Measurements from ENCODE around the gene PANK4. TPM values are rescaled to one million over a fixed set of nuclear protein-coding genes. Genes with fewer than 3 reads are reported as not detected.

The PANK4 gene
- total and polyA plus RNA-seq, 8 donors: 9.7 to 26.4 (median 11.6) TPM

DNA sequence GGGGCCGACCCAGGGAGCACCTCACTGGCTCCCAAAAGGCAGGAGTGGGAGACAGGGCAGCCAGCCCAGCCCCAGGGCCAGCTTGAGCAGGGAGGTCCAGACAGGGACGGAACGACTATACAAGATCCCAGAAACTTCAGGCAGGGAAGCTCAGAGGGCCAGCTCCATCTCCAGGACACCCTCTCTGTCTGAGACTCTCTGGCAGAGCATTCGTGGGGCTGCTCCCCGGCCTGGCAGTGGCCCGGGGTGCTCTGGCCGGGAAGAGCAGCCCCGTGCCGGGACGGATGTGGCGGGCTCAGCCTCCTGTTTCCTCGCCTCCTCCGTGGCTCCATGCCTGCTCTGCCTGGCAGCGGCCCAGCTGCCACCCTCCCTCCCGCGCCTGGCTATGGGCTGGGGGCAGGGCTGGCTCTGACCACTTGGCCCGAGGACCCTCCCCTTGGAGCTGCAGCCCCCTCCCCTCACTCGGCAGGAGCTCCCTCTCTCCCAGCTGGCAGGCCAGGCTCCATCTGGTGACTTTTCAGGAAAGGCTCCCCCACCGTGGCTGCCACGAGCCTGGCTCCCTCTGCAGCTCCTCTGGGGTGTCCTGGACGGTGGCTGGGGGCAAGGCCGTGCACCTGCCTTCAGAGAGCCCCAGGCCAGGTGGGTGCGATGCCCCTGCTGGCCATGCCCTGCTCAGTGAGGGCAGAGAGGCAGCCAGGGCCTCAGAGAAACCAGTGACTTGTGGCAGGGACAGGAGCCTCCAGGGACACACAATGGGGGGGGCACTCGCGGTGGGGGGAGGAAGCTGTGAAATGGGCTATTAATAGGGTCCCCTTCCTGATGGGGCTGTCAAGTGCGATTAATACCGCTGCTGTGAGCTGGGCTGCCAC lies 55.9 kb downstream of the PANK4 start:
- Histone ChIP-seq H3K4me3 (no peak overlapping the region), H3K27me3 (peaks cover 0 to 13% (median 0%) of the 10 kb centered on the region in 4 donors), H3K36me3 (no peaks in the 10 kb centered on the region), H3K27ac (no peak overlapping the region), H3K9me3 (no peaks in the 10 kb centered on the region), H3K4me1 (no peaks in the 10 kb centered on the region)
- TF ChIP-seq, protein P1, sequence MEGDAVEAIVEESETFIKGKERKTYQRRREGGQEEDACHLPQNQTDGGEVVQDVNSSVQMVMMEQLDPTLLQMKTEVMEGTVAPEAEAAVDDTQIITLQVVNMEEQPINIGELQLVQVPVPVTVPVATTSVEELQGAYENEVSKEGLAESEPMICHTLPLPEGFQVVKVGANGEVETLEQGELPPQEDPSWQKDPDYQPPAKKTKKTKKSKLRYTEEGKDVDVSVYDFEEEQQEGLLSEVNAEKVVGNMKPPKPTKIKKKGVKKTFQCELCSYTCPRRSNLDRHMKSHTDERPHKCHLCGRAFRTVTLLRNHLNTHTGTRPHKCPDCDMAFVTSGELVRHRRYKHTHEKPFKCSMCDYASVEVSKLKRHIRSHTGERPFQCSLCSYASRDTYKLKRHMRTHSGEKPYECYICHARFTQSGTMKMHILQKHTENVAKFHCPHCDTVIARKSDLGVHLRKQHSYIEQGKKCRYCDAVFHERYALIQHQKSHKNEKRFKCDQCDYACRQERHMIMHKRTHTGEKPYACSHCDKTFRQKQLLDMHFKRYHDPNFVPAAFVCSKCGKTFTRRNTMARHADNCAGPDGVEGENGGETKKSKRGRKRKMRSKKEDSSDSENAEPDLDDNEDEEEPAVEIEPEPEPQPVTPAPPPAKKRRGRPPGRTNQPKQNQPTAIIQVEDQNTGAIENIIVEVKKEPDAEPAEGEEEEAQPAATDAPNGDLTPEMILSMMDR (IDR thresholded peaks at IDR 0.05): no peak
- FAIRE-seq (no peak), ATAC-seq (no peak), DNase-seq (no peak)
- intact Hi-C loops (cut with DNase I): no loop called here
- WGBS, 2 donors: 23 to 27% methylated on average over 24 to 27 of the region's 27 CpGs

DNA sequence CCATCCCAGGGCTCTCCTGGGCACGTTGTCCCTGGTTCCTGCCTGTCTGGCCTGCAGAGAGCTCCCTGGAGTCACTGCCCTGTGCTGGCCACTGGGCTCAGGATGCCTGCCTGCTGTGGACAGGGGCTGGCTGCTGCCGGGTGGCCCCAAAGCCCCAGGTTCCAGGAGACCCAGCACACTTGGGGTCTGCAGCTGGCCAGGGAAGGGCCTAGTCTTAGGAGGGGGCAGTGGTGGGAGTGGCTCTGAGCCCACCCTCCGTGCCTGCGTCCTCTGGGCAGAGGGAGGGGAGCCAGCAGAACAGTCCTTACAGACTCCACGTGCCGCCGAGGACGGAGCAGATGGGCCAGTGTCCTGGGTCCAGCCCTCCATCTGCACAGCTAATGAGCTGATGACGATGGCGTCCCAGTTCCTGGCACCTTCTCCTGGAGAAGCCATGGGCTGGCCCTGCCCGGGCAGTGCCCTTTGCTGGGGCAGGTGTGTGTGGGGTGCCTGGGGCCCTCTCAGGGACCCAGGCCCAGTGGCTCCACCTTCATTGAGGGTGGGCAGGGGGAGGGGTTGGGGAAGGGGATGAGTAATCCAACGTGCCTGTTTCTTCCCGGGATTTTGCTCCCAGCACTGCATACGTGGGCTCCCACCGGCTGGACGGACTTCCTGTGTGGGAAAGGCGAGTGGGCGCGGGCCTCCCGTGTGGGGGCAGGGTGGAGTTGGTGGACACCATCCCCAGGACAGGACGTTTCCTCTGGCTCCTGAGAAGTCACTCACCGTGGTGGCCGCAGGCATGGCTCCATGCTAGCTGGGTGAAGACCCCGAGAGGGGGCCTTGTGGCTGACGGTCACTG lies 57.1 kb downstream of the PANK4 start:
- Histone ChIP-seq H3K36me3 (no peaks in the 10 kb centered on the region), H3K27me3 (peaks cover 0 to 13% (median 0%) of the 10 kb centered on the region in 4 donors), H3K9me3 (no peaks in the 10 kb centered on the region), H3K4me1 (no peaks in the 10 kb centered on the region), H3K27ac (no peak overlapping the region), H3K4me3 (no peak overlapping the region)
- DNase-seq: no peak
- no peak for FAIRE-seq
- TF ChIP-seq, protein P1 (IDR thresholded peaks at IDR 0.05): no peak
- intact Hi-C loops (cut with DNase I): no loop called here
- WGBS, 2 donors: 43 to 56% methylated on average over 24 to 25 of the region's 25 CpGs
- no peak for ATAC-seq

DNA sequence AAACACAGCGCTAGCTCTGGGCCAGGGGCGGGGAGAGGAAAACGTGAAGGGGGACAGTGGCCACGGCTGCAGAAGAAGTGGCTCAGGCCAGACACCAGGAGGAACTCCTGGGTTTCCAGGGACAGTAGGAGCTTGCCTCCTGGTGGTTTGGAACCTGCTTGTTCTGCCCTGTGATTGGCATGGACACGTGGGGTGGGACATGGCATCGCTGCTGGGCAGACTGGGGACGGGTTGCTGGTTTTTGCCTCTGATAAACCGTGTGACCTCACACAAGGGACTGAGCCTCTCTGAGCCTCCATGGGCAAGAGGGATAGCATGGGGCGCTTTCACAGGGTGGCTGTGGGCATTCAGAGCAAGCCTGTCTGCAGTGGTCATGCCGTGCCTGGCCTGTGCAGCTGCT lies 57.9 kb downstream of the PANK4 start:
- no peaks in the 10 kb centered on the region for H3K36me3 ChIP-seq
- no peak overlapping the region for H3K4me3 ChIP-seq
- TF ChIP-seq, protein P1 (IDR thresholded peaks at IDR 0.05): no peak
- intact Hi-C loops (cut with DNase I): no loop called here
- no peak for FAIRE-seq
- peaks cover 0 to 13% (median 0%) of the 10 kb centered on the region in 4 donors for H3K27me3 ChIP-seq
- H3K9me3 ChIP-seq: no peaks in the 10 kb centered on the region
- no peak overlapping the region for H3K27ac ChIP-seq
- DNase-seq: no peak
- WGBS, 2 donors: 43 to 53% methylated on average over 10 of the region's 10 CpGs
- H3K4me1 ChIP-seq: no peaks in the 10 kb centered on the region
- ATAC-seq: no peak

DNA sequence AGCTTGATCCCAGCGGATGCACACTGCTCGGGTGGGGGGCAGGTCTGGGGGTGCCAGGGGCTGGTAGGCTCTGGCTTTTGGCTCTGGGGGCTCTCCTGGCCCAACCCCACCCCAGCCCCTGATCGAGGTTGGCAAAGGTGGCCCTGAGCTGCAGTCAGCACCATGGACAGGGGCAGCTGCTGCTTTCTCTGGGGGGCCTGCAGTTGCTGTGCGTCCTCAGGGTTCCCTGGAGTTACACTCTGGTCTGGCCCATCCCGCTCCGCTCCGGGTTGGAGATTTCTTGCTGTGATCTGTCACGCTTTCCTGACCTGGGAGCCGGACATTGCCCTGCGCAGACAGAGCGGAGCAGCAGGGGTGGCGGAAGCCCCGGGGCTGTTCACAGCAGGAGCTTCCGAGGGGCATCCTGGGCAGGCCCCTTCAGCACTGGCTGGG lies 58.3 kb downstream of the PANK4 start:
- Histone ChIP-seq H3K27ac (no peak overlapping the region), H3K9me3 (no peaks in the 10 kb centered on the region), H3K27me3 (peaks cover 0 to 13% (median 0%) of the 10 kb centered on the region in 4 donors), H3K4me1 (no peaks in the 10 kb centered on the region), H3K36me3 (no peaks in the 10 kb centered on the region), H3K4me3 (no peak overlapping the region)
- intact Hi-C loops (cut with DNase I): no loop called here
- 20 to 28% methylated on average over 14 of the region's 14 CpGs for WGBS, 2 donors
- no peak for FAIRE-seq
- peak in 1 of 4 donors; percentile 65 for ATAC-seq
- TF ChIP-seq, protein P1 (IDR thresholded peaks at IDR 0.05): no peak
- peak in 3 of 6 donors; percentile 24 to 68 (median 42) for DNase-seq

Data from pancreas (tissue), 10 donors.